ENCODE measurements around the gene QPCT.
"Not testable (repeated sequence)": the region's sequence is repeated elsewhere in the genome, so short reads cannot be mapped to it uniquely, and the experiment has no call there.

QPCT gene

GRCh38 chr2:37361994-37362698 is 17.7 kb downstream of the QPCT start:
- DNase-seq = no peak

DNA sequence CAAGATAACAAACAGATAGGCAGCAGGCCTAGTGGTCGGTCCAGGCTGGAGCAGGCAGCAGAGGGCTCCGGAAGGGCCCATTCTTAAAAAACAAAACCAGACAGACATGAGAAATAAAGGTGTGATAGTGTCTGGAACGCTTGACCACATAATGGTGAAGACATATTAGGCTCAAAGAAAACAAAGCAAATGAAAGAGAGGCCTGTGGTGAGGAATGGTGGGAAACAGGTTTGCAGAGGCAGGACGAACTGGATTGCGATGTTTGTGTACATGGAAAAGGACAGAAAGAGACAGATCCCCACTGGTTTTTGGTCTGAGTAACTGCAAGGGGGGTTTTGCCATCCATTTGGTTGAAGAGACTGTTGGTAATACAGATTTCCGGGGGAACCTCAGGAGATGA is 19.9 kb downstream of the QPCT start:
- DNase-seq = no peak

- no peak for DNase-seq
Observed at GRCh38 chr2:37365669-37366068, 21.2 kb downstream of the QPCT start.

DNA sequence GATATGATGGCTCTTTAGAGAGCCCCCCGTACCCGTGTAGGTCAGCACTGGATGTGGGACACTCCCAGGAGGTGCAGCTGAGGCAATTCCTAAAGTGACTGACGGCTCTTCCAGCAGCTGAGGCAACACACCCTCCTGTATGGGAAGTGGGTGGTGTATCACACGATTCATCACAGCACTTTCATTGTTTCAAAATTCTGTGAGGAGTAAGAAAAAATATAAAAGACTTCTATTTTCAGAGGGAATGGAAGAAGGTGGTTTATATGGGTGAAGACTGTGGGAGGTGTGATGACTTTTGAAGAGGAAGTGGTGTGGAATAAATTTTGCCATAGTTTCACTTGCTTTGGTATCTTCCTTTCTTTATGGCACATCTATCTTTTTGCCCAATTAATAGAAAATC is 22.3 kb downstream of the QPCT start:
- peak in 1 of 2 donors; percentile 69 for DNase-seq

GRCh38 chr2:37367310-37367709 is 22.9 kb downstream of the QPCT start:
- no peak for DNase-seq

GRCh38 chr2:37367984-37368383 is 23.6 kb downstream of the QPCT start:
- no peak for DNase-seq

DNA sequence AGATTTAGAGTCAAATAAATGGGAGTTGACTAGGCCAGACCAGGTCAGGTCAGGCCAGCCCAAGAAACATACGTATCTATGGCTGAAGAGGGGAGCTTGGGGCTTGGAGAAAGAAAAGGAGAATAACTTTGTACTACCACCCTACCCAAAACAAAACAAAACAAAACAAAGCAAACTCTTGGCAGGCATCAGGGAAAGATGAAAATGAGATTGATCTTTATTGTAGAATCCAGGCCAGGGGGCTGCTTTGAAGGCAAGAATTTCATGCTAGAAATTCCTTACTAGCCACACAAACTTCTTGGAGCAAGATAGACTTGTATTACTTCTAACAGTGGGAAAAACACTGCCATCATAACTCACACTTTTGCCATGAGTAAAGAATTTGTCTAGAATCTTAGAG is 26.2 kb downstream of the QPCT start:
- no peak for DNase-seq

DNA sequence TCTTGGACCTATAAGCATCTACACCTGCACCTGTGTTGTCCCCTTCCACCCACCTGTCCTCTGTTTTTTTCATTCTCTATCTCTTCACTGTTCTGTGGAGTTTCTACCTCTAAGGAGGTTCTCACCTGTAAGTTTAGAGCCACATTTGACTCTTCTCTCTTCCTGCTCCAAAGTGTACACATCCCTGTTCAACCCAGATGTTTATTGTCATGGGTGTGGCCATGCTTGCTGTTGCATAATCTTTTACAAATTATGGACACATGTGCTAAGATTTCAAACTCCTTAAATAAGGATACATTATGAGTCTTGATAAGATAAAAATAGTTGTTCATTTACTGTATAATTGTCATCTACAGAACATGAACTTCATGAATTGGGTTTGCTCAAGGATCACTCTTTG is 27.6 kb downstream of the QPCT start:
- no peak for DNase-seq

GRCh38 chr2:37375741-37376288 is 31.4 kb downstream of the QPCT start:
- no peak for DNase-seq

GRCh38 chr2:37376421-37377186 is 32.2 kb downstream of the QPCT start:
- no peak for DNase-seq

- DNase-seq = peak in 1 of 2 donors; percentile 26
Observed at GRCh38 chr2:37377187-37377532, 32.7 kb downstream of the QPCT start.

DNA sequence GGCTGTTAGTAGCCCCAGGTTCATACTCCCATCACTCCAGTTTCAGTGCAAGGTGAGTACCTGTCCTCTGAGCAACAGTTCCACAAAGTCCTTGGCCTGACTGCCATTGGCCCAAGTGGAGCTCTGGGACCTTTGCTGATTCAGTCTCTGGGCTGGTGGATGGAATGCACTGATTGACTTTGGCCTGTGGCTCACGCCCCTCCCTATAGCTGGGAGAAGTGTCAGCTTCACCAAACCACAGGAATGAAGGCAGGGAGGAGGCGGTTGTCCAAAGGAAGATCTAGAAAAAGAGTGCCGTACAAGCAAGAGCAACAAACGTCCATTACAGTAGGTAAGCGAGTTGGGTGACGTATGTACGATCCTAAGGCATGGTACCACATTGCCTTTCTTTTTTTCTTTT is 34.0 kb downstream of the QPCT start:
- no peak for DNase-seq

DNA sequence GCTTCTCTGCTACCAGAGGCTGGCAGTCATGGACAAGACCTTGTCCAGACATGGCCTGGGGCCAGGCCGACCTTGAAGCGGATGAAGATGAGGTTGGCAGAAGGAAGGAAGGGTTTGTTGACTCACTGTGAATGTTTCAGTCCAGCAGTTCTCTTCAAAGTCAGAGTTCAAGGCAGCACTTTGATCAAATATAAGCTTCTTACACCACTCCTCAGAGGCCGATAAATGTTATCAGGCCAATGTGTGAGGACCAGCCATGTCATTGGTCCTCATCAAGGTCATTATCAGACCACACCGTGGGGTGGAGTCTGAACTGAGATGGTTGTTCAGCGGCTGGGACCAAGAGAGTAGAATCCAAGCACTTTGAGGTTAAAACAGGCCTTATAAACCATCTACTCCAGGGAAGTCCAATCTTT is 35.5 kb downstream of the QPCT start:
- no peak for DNase-seq

DNA sequence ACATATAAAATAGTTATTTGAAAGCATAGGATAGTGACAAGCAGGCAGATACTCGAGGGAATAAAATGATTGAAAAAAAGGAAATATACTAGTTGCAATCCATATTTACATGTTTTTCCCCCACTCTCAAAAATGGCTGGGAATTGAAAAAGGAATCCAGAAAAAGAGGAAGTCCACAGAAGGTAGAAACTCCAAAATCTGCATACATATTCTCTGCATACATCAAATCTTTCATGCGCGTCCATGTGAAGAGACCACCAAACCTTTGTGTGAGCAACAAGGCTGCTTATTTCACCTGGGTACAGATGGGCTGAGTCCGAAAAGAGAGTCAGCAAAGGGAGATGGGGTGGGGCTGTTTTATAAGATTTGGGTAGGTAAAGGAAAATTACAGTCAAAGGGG is 36.4 kb downstream of the QPCT start:
- not testable (repeated sequence) for DNase-seq

DNA sequence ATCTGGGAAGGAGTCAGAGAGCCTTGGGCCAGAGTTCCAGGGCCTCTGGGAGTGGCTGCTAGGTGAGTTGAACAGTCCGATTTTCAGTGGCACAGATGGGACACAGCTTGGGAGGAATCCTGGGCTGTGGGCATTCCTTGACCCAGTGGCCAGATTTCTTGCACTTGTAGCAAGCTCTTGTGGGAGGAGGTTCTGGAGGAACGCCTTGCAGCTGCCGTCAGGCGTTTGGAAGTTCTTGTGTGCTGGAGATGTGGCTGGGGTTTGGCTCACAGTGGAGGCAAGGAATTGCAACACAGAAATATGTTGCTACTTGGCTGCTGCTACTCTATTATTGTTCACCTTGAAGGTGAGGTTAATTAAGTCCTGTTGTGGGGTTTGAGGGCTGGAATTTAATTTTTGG is 39.8 kb downstream of the QPCT start:
- DNase-seq = not testable (repeated sequence)

GRCh38 chr2:37387148-37387835 is 42.9 kb downstream of the QPCT start:
- no peak for DNase-seq

DNA sequence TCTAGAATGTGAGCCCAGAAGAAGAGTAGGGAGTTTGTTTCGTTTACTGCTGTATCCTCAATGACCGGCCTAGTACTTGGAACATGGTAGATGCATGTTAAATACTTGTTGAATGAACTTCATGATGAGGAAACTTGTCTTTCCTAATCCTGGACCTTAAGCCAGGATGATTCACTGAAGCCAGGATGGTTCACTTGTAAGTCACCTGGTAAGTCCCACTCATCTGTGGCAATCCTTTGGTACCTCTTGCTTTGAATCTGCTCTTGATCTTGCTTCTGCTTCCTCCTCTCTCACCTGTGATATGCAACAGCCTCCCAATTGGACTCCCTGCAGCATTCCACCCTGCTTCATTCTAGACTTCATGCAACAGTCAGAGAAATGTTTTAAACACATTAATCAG is 43.6 kb downstream of the QPCT start:
- peak in 1 of 2 donors; percentile 52 for DNase-seq

DNA sequence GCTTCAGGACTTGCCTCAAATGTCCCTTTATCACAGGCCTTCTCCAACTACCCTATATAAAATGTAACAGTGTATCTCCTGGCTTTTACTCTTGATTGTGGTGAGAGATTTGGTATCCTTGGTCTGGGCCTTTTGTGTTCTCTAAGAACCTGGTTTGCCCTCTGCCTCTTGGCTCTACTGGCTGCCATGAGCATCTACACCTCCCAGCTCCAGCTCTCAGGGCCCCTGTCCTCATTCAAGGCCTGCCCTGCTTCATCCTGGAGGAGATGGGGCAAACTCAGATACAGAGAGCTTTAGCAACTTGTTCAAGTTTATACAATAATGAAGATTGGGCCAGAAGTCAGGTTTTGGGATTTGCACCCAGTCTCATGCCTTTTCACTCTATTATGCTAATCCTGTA is 45.0 kb downstream of the QPCT start:
- DNase-seq = no peak

DNA sequence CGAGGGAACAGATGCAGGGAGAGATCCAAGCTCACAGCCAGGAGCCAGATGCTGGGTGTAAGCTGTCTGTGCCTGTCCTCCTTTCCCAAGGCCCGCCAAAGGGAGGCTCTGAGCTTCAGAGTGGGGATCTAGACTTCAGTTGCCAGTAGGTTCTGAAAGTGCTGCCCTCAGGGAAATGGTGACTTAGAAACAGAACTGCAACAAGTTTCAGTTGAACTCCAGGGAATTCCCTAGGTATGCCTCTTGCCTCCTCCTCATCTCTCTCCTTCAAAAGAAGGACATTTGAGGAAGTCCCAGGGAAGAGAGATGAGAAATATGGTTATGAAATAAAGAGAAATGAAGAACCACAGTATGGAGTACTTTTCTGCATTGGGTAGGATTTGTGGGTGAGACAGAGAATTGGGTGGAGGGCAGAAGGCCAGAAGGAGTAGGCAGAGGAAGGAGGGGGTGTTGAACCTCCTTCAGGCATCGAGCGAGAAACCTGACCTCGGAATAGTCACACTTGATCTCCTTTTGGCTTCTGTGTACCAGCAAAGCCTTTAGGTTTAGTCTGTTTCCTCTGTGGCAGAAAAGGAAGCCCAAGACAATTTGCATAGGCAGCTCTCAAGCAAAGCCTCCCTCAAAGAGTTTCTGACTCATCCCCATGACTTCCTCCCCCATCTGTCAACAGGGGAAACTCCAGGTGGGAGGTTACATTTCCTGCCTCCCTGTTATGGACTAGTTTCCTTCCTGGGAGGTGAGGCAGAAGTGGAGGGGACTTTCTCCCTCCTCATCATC is 45.7 kb downstream of the QPCT start:
- DNase-seq = peak; percentile 96 to 99

GRCh38 chr2:37390777-37391176 is 46.3 kb downstream of the QPCT start:
- no peak for DNase-seq

- peak; percentile 43 to 45 for DNase-seq
Observed at GRCh38 chr2:37391711-37392110, 47.3 kb downstream of the QPCT start.

DNA sequence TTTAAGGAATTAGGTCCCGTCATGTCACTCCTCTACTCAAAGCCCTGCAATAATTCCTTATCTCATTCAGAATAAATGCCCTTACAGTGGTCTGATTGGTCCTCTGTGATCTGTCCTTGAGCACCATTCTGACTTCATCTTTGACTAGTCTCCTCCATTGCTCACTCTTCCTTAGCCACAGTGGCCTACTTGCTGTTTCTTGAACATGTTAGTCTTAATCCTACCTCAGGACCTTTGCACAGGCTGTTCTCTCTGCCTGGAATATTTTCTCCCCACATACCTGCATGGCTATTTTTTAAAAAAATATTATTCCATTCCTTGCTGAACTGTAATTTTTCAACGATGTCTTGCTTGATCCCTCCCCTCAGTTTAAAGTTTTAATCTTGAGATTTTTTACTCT is 48.0 kb downstream of the QPCT start:
- DNase-seq = no peak

- DNase-seq = peak; percentile 88 to 96
Observed at GRCh38 chr2:37394263-37394662, 49.8 kb downstream of the QPCT start.

All from inflammatory macrophage treated with lipopolysaccharide for 1 hour (primary cell).